Ishikawa (cell line): ENCODE measurements around the gene PEPD.

ENCODE experiments used
- RAD21 ChIP-seq: IDR thresholded peaks from 2 replicates; pipeline ENCODE4 v1.6.1; 2012; ENCODE audit warnings: low read depth
- REST ChIP-seq: IDR thresholded peaks from 2 replicates; pipeline ENCODE4 v1.6.1; 2012; ENCODE audit warnings: low read depth, mild to moderate bottlenecking

DNA sequence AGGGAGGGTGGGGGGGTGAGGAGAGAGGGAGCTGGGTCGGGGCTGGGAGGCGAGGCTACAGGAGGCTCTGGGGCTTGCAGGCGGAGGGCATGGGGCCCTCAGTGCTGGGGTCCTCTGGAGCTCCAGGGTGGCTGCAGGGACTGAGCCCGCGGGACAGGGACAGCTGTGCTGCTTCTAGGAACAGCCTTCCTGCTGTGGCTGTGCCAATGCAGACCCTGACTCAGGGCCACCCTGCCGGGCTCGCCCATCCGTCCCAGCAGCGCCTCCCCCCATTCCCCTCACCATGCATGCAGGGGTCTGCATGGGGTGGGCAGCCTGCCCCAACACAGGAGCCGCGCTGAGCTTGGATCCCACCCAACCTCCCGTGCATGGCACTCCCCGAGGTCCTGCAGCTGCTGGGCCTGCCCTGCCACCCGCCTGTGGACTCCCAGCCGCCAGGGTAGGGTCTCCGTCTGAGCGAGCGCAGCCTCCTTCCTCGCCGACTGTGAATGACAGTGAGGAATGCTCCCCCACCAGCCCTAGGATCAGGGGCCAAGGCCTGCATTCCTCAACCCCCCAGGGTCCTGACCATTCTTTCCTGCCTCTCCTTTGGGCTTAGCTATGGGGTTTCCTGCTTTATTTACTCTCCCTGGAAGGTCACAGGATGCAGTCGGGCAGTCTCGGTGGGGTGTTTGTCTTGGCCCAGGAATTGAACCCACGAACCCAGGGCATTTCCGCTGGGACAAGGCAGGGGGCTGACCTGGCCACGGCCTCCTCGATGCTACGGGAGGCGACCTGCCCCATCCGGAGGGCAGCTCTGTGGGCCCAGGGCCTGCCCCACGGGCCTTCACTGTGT, 124.7 kb downstream of the PEPD start:
- no peak for TF ChIP-seq REST
- no peak for TF ChIP-seq RAD21
